ENCODE measurements around the gene FBRS. TPM values are rescaled to one million over a fixed set of nuclear protein-coding genes. Genes with fewer than 3 reads are reported as not detected.

The FBRS gene
- total and polyA plus RNA-seq, 2 of the 8 experiments (the other 6 are each of a cell fraction or from before 2014, with no cell fraction given): 2.4 to 13.9 TPM

GRCh38 chr16:30651124-30652004 is 6.9 kb upstream of the FBRS start:
- Histone ChIP-seq H2BK120ac (replicated peaks; ENCODE audit: low read depth, low read length) (peak overlapping the region; percentile 51), H3K9me3 (ENCODE audit: insufficient read depth in 2 of 2, low read depth in 1 of 2, low read length in 1 of 2) (no peaks in the 10 kb centered on the region), H3K36me3 (ENCODE audit: control insufficient read depth in 2 of 4, insufficient read depth in 4 of 4, low read length in 3 of 4) (no peaks in the 10 kb centered on the region; a peak in 1 of 8 replicates), H4K5ac (ENCODE audit: insufficient read length, low read depth, low read length) (peak overlapping the region; percentile 34), H4K20me1 (replicated peaks in 1 of 2; ENCODE audit: control insufficient read depth in 1 of 2, insufficient read depth in 2 of 2, low read length in 2 of 2) (peaks cover 0 to 5% of the 10 kb centered on the region in 2 experiments), H2AK5ac (ENCODE audit: low read depth, low read length) (no peak overlapping the region), H3K23me2 (ENCODE audit: low read depth, low read length) (peaks cover 2% of the 10 kb centered on the region; the same call in 1 of the 2 replicates), H3K9ac (replicated peaks in 1 of 4; ENCODE audit: extremely low read depth in 1 of 4, low read depth in 3 of 4, low read length in 3 of 4) (peak overlapping the region; percentile 45 to 70 (median 68)), H3K18ac (ENCODE audit: extremely low read depth, low read length) (peak overlapping the region; percentile 60), H3K4me3 (ENCODE audit: extremely low read depth in 1 of 4, insufficient read depth in 2 of 4, low read depth in 3 of 4, low read length in 4 of 4) (peak overlapping the region; percentile 63 to 78 (median 70)), H2BK15ac (ENCODE audit: low read length) (no peak overlapping the region), H3K27ac (ENCODE audit: low read depth, low read length) (peak overlapping the region; percentile 32; the same call in 1 of the 2 replicates), H2BK12ac (ENCODE audit: low read depth, low read length) (no peak overlapping the region), H4K91ac (replicated peaks; ENCODE audit: insufficient read length, low read length) (peak overlapping the region; percentile 52), H2BK5ac (ENCODE audit: low read depth, low read length) (0 out of 2 replicates have a peak overlapping the region, but pooled peaks have one; percentile 44), H3K27me3 (replicated peaks in 1 of 4; ENCODE audit: control insufficient read depth in 3 of 4, extremely low read depth in 1 of 4, insufficient read depth in 3 of 4, low read length in 3 of 4) (peaks cover 0 to 13% (median 11%) of the 10 kb centered on the region in 4 experiments; a peak in 6 of 7 replicates), H3K23ac (ENCODE audit: insufficient read length) (no peak overlapping the region), H2BK20ac (ENCODE audit: low read length) (no peak overlapping the region), H3K14ac (ENCODE audit: insufficient read length) (no peak overlapping the region), H3K56ac (replicated peaks; ENCODE audit: insufficient read length, low read depth, low read length) (peak overlapping the region; percentile 66), H3K4me1 (replicated peaks in 1 of 4; ENCODE audit: control insufficient read depth in 3 of 4, insufficient read depth in 4 of 4, low read length in 3 of 4) (peaks cover 0 to 7% (median 0%) of the 10 kb centered on the region in 4 experiments; a peak in 3 of 7 replicates), H3K4ac (replicated peaks; ENCODE audit: insufficient read length, low read depth, low read length) (peak overlapping the region; percentile 63), H3K79me1 (ENCODE audit: low read depth, low read length) (0 out of 2 replicates have a peak, but pooled peaks cover 2% of the 10 kb centered on the region), H3K79me2 (ENCODE audit: control insufficient read depth in 1 of 2, insufficient read depth in 2 of 2, low read length in 2 of 2) (no peaks in the 10 kb centered on the region), H2AFZ (ENCODE audit: low read length) (peak overlapping the region; percentile 31; the same call in 1 of the 2 replicates), H4K8ac (ENCODE audit: extremely low read depth, insufficient read depth, low read length) (peak overlapping the region; percentile 93; the same call in 1 of the 2 replicates), H3K4me2 (ENCODE audit: insufficient read depth in 1 of 2, low read depth in 2 of 2, low read length in 2 of 2) (peak overlapping the region; percentile 56 to 85)
- CTCF ChIA-PET (ENCODE audit: partially characterized antibody): interaction anchor here (0.6 to 8.2 kb wide), 10 partner anchors 10 to 202 kb away, joined by 3 to 48 read pairs (median 3); partner anchors contain the start of gene ZNF689
- POLR2A ChIA-PET (ENCODE audit: partially characterized antibody): interaction anchor here (0.8 to 2.1 kb wide), 4 partner anchors 15 to 97 kb away, joined by 4 to 7 read pairs (median 5); partner anchors contain the start of genes PHKG2 and ZNF764
- DNase-seq (ENCODE audit: low read depth in 1 of 2, low spot score in 2 of 2) (peak in 1 of 2 experiments; percentile 80), FAIRE-seq (no peak)
- 6% methylated on average over 34 of the region's 71 CpGs; no CpG with 5 or more reads in 1 of the 2 experiments for WGBS, 2 experiments (ENCODE audit: extremely low coverage in 1 of 2, insufficient coverage in 1 of 2, insufficient read length in 1 of 2, insufficient replicate concordance in 2 of 2, low coverage in 1 of 2, low lambda C conversion rate in 2 of 2, missing lambda C conversion rate in 1 of 2)
- TF ChIP-seq CBX5 (IDR thresholded peaks at IDR 0.05; ENCODE audit: low read depth, low read length) (no peak), KDM4A (IDR thresholded peaks at IDR 0.05; ENCODE audit: low read depth, low read length, severe bottlenecking) (peak; percentile 52), SP2 (IDR thresholded peaks at IDR 0.05; ENCODE audit: low read length) (no peak), POU5F1 (IDR thresholded peaks at IDR 0.05; ENCODE audit: low read depth, low read length) (no peak), BCL11A (IDR thresholded peaks at IDR 0.05; ENCODE audit: low read depth in 2 of 2, low read length in 2 of 2) (no peak), KDM5A (IDR thresholded peaks at IDR 0.05; ENCODE audit: low read length) (no peak), GABPA (IDR thresholded peaks at IDR 0.05; ENCODE audit: borderline replicate concordance, insufficient read depth, low read length) (0 out of 2 replicates have a peak, but pooled peaks have one; percentile 9)
- TF ChIP-seq, protein P1, sequence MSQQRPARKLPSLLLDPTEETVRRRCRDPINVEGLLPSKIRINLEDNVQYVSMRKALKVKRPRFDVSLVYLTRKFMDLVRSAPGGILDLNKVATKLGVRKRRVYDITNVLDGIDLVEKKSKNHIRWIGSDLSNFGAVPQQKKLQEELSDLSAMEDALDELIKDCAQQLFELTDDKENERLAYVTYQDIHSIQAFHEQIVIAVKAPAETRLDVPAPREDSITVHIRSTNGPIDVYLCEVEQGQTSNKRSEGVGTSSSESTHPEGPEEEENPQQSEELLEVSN (IDR thresholded peaks at IDR 0.05): 0 out of 2 replicates have a peak, but pooled peaks have one; percentile 24
